Measurements from ENCODE around the gene CDH23. TPM values are rescaled to one million over a fixed set of nuclear protein-coding genes. Genes with fewer than 3 reads are reported as not detected.

The CDH23 gene
- total and polyA plus RNA-seq, 2 donors (not counting 1 experiment from before 2014, with no cell fraction given): 0.37 to 0.89 TPM

DNA sequence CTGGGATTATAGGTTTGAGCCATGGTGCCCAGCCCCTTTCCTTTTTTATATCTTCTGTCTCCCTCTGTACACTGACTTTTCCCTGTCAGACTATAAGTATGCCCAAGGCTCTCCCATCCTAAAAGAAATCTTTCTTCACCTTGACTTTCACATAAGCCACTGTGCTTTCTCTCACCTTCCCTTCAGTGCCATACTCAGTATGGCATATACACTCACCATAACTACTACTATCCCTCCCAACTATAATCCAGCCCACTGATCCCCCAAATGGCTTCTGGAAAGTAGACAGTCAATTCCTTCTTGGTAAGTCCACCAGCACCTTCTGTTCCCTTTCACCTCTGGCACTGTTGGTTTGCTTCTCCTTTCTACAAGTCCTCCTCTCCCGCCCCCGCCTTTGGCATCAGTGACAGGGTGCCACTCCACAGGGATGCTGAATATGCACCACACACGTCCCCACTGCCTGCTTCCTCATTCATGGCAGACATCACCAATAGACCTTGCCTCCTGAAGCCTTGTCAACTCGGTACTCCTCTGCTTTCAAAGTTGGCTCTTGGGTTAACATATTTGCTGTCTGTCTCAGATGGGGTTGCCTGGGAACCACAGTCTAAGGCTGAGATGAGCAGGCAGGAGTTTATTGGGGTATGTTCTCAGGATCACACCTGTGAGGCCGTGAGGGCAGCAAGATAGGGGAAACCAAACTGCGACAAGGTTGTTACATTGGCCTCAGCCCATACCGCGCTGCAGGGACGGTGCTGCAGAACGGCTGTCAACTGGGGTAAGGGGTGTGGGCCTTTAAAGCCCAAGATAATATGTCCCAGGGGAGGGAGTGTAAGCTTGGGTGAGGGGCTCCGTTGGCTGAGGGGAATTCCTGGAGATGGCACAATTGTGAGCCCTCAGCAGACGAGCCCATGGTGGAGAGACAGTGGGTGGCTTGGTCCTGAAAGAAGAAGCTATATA, 461.5 kb downstream of the CDH23 start:
- Mint-ChIP-seq H3K9me3 (ENCODE audit: insufficient read depth) (no peaks in the 10 kb centered on the region), H3K27me3 (no peaks in the 10 kb centered on the region), H3K27ac (peak overlapping the region; percentile 62), H3K4me3 (peak overlapping the region; percentile 8), H3K4me1 (peaks cover 29% of the 10 kb centered on the region)
- Histone ChIP-seq H3K27me3 (replicated peaks in 1 of 4; ENCODE audit: control extremely low read depth in 1 of 4, control insufficient read depth in 3 of 4, insufficient read depth in 4 of 4, low read length in 3 of 4) (no peaks in the 10 kb centered on the region), H3K4me3 (ENCODE audit: control extremely low read depth in 1 of 5, extremely low read depth in 1 of 5, insufficient read depth in 1 of 5, low read depth in 2 of 5, low read length in 4 of 5) (no peak overlapping the region), H2AFZ (ENCODE audit: insufficient read depth, low read depth, low read length, poor library complexity, severe bottlenecking) (no peak overlapping the region), H3K27ac (ENCODE audit: low read length in 2 of 2) (no peak overlapping the region), H3K79me2 (ENCODE audit: control insufficient read depth, insufficient read depth, low read length) (no peaks in the 10 kb centered on the region), H3K4me1 (ENCODE audit: control insufficient read depth in 2 of 2, insufficient read depth in 2 of 2, low read length in 2 of 2) (peaks cover 20 to 28% of the 10 kb centered on the region in 2 donors), H4K20me1 (ENCODE audit: control insufficient read depth, insufficient read depth, low read length, poor library complexity, severe bottlenecking) (no peaks in the 10 kb centered on the region), H3K9ac (ENCODE audit: low read length) (no peak overlapping the region), H3K36me3 (replicated peaks in 1 of 2; ENCODE audit: control extremely low read depth in 1 of 2, control insufficient read depth in 1 of 2, extremely low read depth in 1 of 2, insufficient read depth in 2 of 2, low read length in 1 of 2) (no peaks in the 10 kb centered on the region), H3K9me3 (ENCODE audit: control extremely low read depth in 1 of 3, control insufficient read depth in 2 of 3, insufficient read depth in 1 of 3, low read length in 2 of 3) (peaks cover 0 to 5% (median 0%) of the 10 kb centered on the region in 3 donors), H3K4me2 (replicated peaks; ENCODE audit: low read depth, low read length, poor library complexity, severe bottlenecking) (no peak overlapping the region)
- TF ChIP-seq EZH2 (IDR thresholded peaks at IDR 0.05; ENCODE audit: borderline replicate concordance, insufficient read depth, low read depth, low read length, poor library complexity, severe bottlenecking): no peak
- TF ChIP-seq, protein P1, sequence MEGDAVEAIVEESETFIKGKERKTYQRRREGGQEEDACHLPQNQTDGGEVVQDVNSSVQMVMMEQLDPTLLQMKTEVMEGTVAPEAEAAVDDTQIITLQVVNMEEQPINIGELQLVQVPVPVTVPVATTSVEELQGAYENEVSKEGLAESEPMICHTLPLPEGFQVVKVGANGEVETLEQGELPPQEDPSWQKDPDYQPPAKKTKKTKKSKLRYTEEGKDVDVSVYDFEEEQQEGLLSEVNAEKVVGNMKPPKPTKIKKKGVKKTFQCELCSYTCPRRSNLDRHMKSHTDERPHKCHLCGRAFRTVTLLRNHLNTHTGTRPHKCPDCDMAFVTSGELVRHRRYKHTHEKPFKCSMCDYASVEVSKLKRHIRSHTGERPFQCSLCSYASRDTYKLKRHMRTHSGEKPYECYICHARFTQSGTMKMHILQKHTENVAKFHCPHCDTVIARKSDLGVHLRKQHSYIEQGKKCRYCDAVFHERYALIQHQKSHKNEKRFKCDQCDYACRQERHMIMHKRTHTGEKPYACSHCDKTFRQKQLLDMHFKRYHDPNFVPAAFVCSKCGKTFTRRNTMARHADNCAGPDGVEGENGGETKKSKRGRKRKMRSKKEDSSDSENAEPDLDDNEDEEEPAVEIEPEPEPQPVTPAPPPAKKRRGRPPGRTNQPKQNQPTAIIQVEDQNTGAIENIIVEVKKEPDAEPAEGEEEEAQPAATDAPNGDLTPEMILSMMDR (IDR thresholded peaks at IDR 0.05): no peak
- DNase-seq (no peak), ATAC-seq (ENCODE audit: low read depth) (no peak)
- 87% methylated on average over 10 of the region's 12 CpGs for WGBS (ENCODE audit: insufficient coverage)
- ChIA-PET CTCF (interaction anchor here (0.9 to 3.5 kb wide), 3 partner anchors 20 to 57 kb away, joined by 3 to 30 read pairs (median 11); no protein-coding TSS in a partner anchor), POLR2A (interaction anchor here (0.6 to 1.9 kb wide), 2 partner anchors 22 to 505 kb away, joined by 3 to 7 read pairs; no protein-coding TSS in a partner anchor)
- intact Hi-C loops (cut with micrococcal nuclease): loop anchor here (10.0 kb wide), 1 partner anchor 837 kb away; the partner anchor contains the start of gene MCU
